B cell (primary cell): Measurements from ENCODE around the gene HES4.

ENCODE experiments used
- EZH2 ChIP-seq: IDR thresholded peaks from 2 replicates; pipeline ENCODE4 v1.6.1; 2012; ENCODE audit warnings: borderline replicate concordance, low read depth, mild to moderate bottlenecking, moderate library complexity, low read length; ENCODE audit not compliant: insufficient read depth, poor library complexity, severe bottlenecking
- TF ChIP-seq, protein P1 (sequence below): fragments of 200-600 bp; IDR thresholded peaks from one replicate; pipeline ENCODE4 v1.8.0; 2022; ENCODE audit warnings: antibody characterized with exemption, mild to moderate bottlenecking

DNA sequence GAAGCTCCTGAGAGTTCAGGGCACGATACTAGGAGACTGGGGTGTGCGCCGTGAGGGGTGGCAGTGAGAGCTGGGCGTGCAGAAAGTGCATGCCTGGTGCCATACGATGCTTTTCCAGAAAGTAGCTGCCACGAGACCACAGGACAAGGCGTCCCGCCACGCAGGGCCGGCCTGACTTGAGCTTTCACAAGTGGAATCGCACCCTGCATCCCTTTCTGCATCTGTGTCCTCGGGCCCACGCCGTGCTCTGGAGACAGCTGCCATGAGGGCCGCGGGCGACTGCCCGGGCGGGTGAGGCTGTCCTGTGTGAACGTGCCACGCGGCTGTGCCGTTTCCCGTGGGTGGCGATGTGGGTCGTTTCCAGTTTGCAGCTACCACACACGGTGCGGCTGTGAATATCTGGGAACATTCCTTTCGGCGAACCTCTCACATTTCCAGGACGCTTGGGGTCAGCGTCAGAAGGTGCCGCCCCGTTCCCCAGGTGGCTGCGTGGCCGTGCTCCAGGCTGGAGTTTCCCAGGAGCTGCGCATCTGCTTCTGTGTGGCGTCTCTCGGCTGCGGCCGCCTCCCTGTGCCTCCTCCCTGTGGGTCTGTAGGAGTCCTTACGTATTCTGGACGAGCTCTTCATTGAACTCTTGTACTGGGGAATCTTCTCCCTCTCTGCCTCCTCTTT lies 17.0 kb downstream of the HES4 start:
- TF ChIP-seq, protein P1, sequence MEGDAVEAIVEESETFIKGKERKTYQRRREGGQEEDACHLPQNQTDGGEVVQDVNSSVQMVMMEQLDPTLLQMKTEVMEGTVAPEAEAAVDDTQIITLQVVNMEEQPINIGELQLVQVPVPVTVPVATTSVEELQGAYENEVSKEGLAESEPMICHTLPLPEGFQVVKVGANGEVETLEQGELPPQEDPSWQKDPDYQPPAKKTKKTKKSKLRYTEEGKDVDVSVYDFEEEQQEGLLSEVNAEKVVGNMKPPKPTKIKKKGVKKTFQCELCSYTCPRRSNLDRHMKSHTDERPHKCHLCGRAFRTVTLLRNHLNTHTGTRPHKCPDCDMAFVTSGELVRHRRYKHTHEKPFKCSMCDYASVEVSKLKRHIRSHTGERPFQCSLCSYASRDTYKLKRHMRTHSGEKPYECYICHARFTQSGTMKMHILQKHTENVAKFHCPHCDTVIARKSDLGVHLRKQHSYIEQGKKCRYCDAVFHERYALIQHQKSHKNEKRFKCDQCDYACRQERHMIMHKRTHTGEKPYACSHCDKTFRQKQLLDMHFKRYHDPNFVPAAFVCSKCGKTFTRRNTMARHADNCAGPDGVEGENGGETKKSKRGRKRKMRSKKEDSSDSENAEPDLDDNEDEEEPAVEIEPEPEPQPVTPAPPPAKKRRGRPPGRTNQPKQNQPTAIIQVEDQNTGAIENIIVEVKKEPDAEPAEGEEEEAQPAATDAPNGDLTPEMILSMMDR, result no peak
- TF ChIP-seq EZH2, result no peak
